Stimulated activated CD4-positive, alpha-beta T cell treated with anti-CD3 and anti-CD28 coated beads, Interleukin-12 subunit alpha, Interleukin-12 subunit beta, amount 100 ng/mL, for 4 hours (primary cell): Measurements from ENCODE around the gene MDGA2.
"Not testable (repeated sequence)": the region's sequence is repeated elsewhere in the genome, so short reads cannot be mapped to it uniquely, and the experiment has no call there.

Source experiments
- DNase-seq: peaks from one replicate; pipeline ENCODE4 v3.0.0-alpha.2; 2020

The MDGA2 gene

GRCh38 chr14:47220096-47220495 is 455.3 kb downstream of the MDGA2 start:
- DNase-seq, result no peak

DNA sequence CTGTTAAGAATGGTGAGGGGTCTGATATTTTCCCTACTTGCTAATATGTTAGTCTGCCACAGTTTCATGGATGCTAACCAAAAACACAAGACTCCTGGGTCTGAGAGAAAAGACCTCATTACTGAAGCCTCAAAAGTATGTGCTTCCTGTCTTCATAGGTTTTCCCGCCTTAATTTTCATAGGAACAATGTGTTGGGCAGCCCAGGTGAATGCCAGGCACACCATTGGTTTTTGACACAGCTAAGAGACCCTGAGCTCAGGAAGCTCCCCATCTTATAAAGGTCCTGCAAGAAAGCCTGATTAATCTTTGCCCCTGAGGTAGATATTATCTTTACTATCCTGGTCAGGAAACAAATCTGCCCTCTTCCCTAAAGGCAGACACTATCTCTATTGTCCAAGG is 464.1 kb downstream of the MDGA2 start:
- DNase-seq, result no peak

DNA sequence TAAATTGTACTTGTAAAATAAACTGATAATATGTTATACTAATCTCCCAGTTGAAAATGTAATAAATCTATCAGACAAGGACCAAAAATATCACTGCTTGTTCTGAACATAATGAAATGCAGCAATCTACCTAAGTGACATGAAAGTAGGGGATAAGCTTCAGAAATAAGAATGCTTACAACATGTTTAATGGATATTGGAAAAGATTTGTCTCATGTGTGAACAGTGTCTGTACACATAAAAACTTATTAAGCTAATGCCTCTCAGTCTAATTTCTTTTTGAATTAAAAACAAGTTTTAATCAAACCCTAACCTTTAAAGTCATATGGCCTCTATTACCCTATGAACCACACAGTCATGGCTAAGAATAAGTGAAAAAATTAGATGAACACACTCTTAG is 465.3 kb downstream of the MDGA2 start:
- no peak for DNase-seq

DNA sequence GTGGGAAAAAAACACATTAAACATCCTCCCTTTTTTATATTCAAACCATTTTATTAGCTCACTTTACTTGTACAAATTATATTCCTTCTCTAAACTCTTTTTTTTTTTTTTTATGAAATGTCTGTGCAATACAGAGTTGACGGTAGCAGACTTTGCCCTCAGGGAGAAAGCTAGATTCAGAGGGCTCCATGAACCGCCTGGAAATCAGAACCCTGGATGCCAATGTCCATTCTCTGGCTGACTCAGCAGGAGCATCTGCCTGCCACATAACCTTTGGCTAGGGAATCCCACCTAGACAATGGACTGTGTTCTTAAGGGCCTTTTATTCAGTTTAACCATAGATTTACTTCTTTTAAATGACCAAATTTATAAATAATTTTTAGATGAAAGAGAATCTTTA is 467.0 kb downstream of the MDGA2 start:
- no peak for DNase-seq

GRCh38 chr14:47207617-47208016 is 467.8 kb downstream of the MDGA2 start:
- DNase-seq, result no peak

DNA sequence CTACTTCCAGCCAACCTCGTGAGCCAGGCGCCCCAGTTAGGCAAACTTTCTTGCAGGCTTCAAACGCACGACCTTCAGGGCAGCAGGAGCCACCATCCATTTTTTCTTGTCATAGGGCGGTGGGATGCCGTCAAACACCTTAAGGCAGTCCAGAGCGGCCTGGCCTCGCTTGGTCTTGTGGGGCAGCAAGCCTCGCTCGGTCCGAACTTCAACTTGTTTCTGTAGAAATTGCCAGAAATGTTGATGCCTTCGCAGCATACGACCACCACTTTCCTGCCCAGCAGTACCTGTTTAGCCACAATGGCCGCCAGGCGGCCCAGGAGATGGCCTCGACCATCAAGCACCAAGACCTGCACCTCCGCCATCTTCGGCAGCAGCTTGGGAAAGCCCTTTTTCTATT is 474.7 kb downstream of the MDGA2 start:
- no peak for DNase-seq

DNA sequence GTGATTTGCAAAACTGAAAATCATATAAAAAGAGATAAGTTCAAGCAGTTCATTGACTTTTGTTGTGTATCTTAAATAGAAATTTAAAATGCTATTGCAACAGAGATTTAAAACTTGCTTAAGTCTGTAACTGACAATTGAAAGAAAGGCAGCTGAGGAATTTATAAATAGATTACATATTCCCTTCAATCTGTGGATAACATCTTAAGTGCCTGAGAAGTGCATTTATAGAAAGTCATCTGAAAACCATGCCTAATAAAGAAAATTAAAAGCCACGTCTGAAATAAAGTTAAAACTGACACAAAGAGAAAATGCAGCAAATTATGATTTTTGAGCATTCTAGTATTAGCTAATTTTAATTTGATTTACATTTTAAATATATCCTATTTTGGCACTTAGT is 479.8 kb downstream of the MDGA2 start:
- DNase-seq, result no peak

DNA sequence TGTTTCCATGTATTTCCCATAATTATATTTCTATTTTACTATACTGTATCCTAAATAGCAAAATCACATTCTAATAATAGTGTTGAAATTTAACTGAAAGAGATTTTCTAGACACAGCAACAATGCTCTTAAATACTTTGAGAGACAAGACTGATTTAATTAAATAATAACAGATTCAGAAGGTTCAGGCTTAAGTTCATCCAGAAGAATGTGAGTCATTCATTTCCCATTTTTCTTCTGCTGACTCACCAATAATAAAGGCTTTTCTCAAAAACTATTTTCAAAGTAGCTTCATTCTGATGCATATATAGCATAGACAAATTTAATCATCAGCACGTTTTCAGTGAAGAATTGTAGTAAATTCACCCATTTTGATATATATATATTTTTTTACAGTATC is 481.4 kb downstream of the MDGA2 start:
- DNase-seq, result no peak

- not testable (repeated sequence) for DNase-seq
These were observed 483.2 kb downstream of the MDGA2 start for GRCh38 chr14:47192203-47192602.

GRCh38 chr14:47191700-47192099 is 483.7 kb downstream of the MDGA2 start:
- DNase-seq, result no peak

DNA sequence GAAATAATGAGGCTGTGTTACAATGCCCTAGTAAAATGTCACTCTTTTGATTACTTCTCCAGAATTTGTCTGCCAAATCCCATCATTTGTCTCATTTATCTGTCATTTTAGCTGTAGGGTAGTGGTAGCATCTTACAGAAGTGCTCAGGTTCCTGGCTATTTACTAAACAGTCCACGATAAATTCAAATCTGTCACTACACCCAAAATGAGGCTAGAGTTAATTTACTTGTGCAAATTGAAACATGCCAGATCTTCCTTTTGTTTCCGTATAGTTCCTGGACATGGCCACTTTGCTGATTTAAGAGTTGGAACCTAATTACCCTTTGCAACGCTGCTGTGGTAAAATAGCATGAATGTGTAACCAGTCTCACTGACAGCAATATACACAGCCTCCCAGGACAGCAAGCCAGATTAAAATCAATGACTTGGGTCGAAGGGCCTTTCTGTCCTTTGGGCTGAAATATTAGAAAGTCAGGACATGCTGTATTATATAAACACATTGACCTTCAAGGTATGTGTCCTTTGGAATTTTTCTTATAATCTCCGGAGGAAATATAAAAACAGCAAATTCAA is 485.4 kb downstream of the MDGA2 start:
- DNase-seq, result no peak

DNA sequence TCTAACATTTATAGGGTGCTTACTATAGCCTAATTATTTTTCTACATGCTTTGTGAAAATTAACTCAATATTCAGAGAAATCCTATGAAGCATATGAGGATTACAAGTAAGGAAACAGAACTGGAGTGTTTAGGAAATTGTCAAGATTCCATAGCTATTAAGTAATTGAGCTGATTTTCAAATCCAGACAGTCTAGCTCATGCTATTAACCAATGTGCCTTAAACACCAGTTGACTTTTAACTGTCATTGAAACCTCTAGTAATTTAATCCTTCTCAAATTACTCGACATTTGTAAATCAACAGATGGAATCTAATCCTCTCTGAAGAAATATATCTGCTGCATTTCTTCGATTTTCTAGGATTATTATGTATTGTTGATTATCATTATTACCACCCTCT is 488.9 kb downstream of the MDGA2 start:
- DNase-seq, result no peak

- DNase-seq, result no peak
These were observed 495.5 kb downstream of the MDGA2 start for GRCh38 chr14:47179906-47180305.

GRCh38 chr14:47171896-47172295 is 503.5 kb downstream of the MDGA2 start:
- DNase-seq, result not testable (repeated sequence)

GRCh38 chr14:47167402-47167801 is 508.0 kb downstream of the MDGA2 start:
- DNase-seq, result no peak

- no peak for DNase-seq
These were observed 520.0 kb downstream of the MDGA2 start for GRCh38 chr14:47155395-47155794.

- no peak for DNase-seq
These were observed 521.1 kb downstream of the MDGA2 start for GRCh38 chr14:47154276-47154797.

GRCh38 chr14:47153746-47154145 is 521.7 kb downstream of the MDGA2 start:
- DNase-seq, result no peak

DNA sequence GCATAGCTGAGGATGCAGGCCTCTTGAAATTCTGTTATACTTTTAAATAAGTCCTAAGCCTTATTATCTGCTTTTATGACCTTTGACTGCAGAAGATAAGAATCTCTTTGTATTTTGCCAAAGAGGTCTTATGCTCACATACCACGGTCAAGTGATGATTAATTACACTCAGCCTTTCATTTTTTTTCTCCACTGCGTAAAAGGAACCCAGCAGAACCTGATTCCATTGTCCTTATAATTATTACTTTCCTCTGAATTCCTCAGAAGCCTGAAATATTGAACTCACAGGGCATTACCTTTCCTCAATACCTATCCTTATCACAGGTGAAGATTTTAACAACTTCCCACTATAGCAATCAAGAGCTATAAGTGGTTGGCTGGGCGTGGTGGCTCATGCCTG is 525.1 kb downstream of the MDGA2 start:
- no peak for DNase-seq

GRCh38 chr14:47149326-47149725 is 526.1 kb downstream of the MDGA2 start:
- no peak for DNase-seq

DNA sequence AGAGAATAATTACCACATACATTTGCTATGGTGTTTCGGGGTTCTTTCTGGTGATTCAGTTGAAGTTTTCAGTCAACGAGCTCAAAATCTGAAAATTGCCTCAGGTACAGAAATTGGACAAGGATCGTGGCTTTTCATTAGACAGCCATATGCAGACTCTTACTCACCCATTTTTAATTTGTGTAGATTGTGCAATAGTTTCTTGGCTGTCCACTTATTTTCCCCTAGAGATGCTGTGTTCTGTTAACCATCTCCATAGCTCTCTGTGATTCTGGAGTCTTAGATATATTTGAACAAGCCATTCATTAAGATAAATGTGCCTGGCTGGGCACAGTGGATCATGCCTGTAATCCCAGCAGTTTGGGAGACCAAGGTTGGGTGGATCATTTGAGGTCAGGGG is 526.7 kb downstream of the MDGA2 start:
- DNase-seq, result no peak

- no peak for DNase-seq
These were observed 554.8 kb downstream of the MDGA2 start for GRCh38 chr14:47120645-47121044.

GRCh38 chr14:47103771-47104170 is 571.6 kb downstream of the MDGA2 start:
- no peak for DNase-seq

GRCh38 chr14:47102472-47102871 is 572.9 kb downstream of the MDGA2 start:
- DNase-seq, result no peak

DNA sequence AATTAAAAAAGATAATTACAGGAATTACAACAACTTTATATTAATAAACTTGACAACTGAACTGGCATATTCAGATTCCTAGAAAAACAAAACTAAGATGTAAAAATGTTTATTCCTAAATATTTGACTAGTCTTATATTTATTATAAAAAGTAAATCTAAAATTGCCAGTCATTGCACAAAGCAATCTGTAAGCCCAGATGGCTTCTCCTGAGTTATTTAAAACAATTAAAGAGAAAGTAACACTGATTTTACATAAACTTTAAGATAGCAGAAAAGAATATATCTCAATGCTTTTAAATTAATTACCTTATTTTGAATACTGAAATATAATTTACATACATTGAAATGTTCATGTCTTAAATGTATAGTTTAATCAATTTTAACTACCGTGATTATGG is 589.7 kb downstream of the MDGA2 start:
- no peak for DNase-seq

DNA sequence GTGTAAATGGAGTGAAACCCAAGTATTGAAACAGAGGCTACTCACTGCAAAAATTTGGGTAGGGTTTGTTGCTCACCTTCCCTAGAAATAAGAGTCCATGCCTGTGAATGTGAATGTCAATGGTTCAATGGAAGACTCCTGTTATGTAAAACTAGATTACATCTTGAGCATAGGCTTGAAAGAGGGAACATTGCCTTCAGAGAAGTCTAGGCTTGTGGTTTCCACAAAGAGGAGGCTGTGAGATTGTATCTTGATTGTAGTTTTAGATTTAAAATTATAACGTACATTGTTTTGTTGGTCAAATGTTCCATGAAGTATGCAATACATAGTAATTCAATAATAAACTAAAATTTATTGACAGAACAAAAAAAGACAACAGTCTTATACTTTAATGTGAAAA is 610.1 kb downstream of the MDGA2 start:
- DNase-seq, result no peak
